GM12878 (cell line): ENCODE data around the gene H6PD. TPM values are rescaled to one million over a fixed set of nuclear protein-coding genes. Genes with fewer than 3 reads are reported as not detected.

ENCODE experiments used
- ATAC-seq: fragments of 200-7000 bp; cut with Tn5 transposase; 3 replicates; pipeline ENCODE4 v1.9.1; 2020; ENCODE audit warnings: mild to moderate bottlenecking, moderate library complexity
- BruUV-seq: library from RNA; stranded (reverse); fragments of 400-500 nt; replicated peaks from 2 replicates; lab custom pipeline; 2021; lab: Mats Ljungman, UMichigan
- CTCF ChIA-PET: fragments of 300-600 bp; sonication (Branson Sonifier 250); formaldehyde crosslinking; extraction: SDS; loops from one replicate; lab custom pipeline; 2021; ENCODE audit warnings: inconsistent platforms; lab: Yijun Ruan, JAX
- POLR2A ChIA-PET: fragments of 350-600 bp; formaldehyde crosslinking; extraction: SDS; loops from one replicate; lab custom pipeline; 2021; ENCODE audit warnings: inconsistent platforms; lab: Charles Lee
- RAD21 ChIA-PET: fragments of 300-600 bp; sonication (Branson Sonifier 250); formaldehyde crosslinking; loops from one replicate; lab custom pipeline; 2023; ENCODE audit warnings: antibody characterized with exemption; ENCODE audit not compliant: unreplicated experiment; lab: Charles Lee
- SMC1A ChIA-PET: fragments of 300-600 bp; sonication (Branson Sonifier 250); formaldehyde crosslinking; loops from one replicate; lab custom pipeline; 2023; ENCODE audit not compliant: unreplicated experiment, uncharacterized antibody; lab: Charles Lee
- DNase-seq: peaks from one replicate; pipeline ENCODE4 v3.0.0-alpha.2; 2011; ENCODE audit warnings: low read depth, low spot score
- FAIRE-seq: peaks from 3 replicates; lab custom pipeline; 2011; peaks lifted over from hg19 to GRCh38; lab: Jason Lieb, UNC
- H2AFZ ChIP-seq: 2 replicates; pipeline ENCODE4 v1.6.0; 2011; ENCODE audit warnings: low read depth, low read length, control low read depth; ENCODE audit not compliant: control insufficient read depth
- H3K27ac ChIP-seq: 2 replicates; pipeline ENCODE4 v1.5.1; 2011; ENCODE audit warnings: control low read depth; ENCODE audit not compliant: control insufficient read depth, insufficient read depth
- H3K27me3 ChIP-seq, 2 experiments: replicated peaks in 1 of 2; 2 replicates each; pipeline versions ENCODE4 v1.6.0 to v1.6.1; 2011; ENCODE audit warnings: low read length in 1 of 2; ENCODE audit not compliant: control insufficient read depth in 2 of 2, insufficient read depth in 2 of 2
- H3K36me3 ChIP-seq, 2 experiments: 2 replicates each; pipeline ENCODE4 v1.5.1; 2011; ENCODE audit warnings: low read length in 1 of 2; ENCODE audit not compliant: control insufficient read depth in 2 of 2, insufficient read depth in 2 of 2
- H3K4me1 ChIP-seq: 2 replicates; pipeline ENCODE4 v1.6.1; 2011; ENCODE audit warnings: mild to moderate bottlenecking, low read length, moderate library complexity, mixed read lengths; ENCODE audit not compliant: control insufficient read depth, insufficient read depth
- H3K4me2 ChIP-seq: 2 replicates; pipeline ENCODE4 v1.6.0; 2011; ENCODE audit warnings: control low read depth; ENCODE audit not compliant: control insufficient read depth, insufficient read depth
- H3K4me3 ChIP-seq: fragments of 200-600 bp; sonication (generic); 2 replicates; pipeline ENCODE4 v1.5.1; 2016
- H3K79me2 ChIP-seq: 2 replicates; pipeline ENCODE4 v1.6.0; 2011; ENCODE audit warnings: low read length; ENCODE audit not compliant: control insufficient read depth, insufficient read depth
- H3K9ac ChIP-seq: 2 replicates; pipeline ENCODE4 v1.8.0; 2011; ENCODE audit warnings: low read length, control low read depth, mixed read lengths; ENCODE audit not compliant: control insufficient read depth, insufficient read depth
- H3K9me3 ChIP-seq: replicated peaks from 3 replicates; pipeline ENCODE4 v1.5.1; 2011; ENCODE audit warnings: mild to moderate bottlenecking, low read length; ENCODE audit not compliant: control insufficient read depth, insufficient read depth
- H4K20me1 ChIP-seq: 2 replicates; pipeline ENCODE4 v1.6.0; 2011; ENCODE audit not compliant: control insufficient read depth, insufficient read depth
- BMI1 ChIP-seq: fragments of 450-650 bp; IDR thresholded peaks from 2 replicates; pipeline ENCODE4 v1.6.1; 2016; ENCODE audit warnings: mild to moderate bottlenecking, moderate library complexity, borderline replicate concordance
- BRCA1 ChIP-seq: IDR thresholded peaks from 2 replicates; pipeline ENCODE4 v1.6.1; 2011; ENCODE audit warnings: low read depth, low read length, improper control_type of control experiment
- KLF5 ChIP-seq: fragments of 450-650 bp; IDR thresholded peaks from 2 replicates; pipeline ENCODE4 v1.6.1; 2014; ENCODE audit warnings: mild to moderate bottlenecking; ENCODE audit not compliant: partially characterized antibody
- LARP7 ChIP-seq: fragments of 450-650 bp; IDR thresholded peaks from 2 replicates; pipeline ENCODE4 v1.6.1; 2017; ENCODE audit warnings: mild to moderate bottlenecking
- NR2C1 ChIP-seq: fragments of 450-650 bp; IDR thresholded peaks from 2 replicates; pipeline ENCODE4 v1.6.1; 2017; ENCODE audit warnings: antibody characterized with exemption, mild to moderate bottlenecking, moderate library complexity
- NR2C2 ChIP-seq: IDR thresholded peaks from 2 replicates; pipeline ENCODE4 v1.6.1; 2011; ENCODE audit warnings: borderline replicate concordance, low read depth; ENCODE audit not compliant: control insufficient read depth, insufficient read length
- NR2F1 ChIP-seq: fragments of 450-650 bp; conservative IDR thresholded peaks from 2 replicates; pipeline ENCODE4 v1.6.1; 2017; ENCODE audit warnings: mild to moderate bottlenecking
- ZNF622 ChIP-seq: fragments of 450-650 bp; IDR thresholded peaks from 2 replicates; pipeline ENCODE4 v1.6.1; 2017; ENCODE audit warnings: mild to moderate bottlenecking, inconsistent platforms
- WGBS: methylation state at CpG from one replicate; pipeline ENCODE4 v1.1.6; 2016; ENCODE audit warnings: low lambda C conversion rate; ENCODE audit not compliant: insufficient replicate concordance, insufficient coverage; ENCODE audit errors: missing lambda C conversion rate; 5-methylcytosine and 5-hydroxymethylcytosine counted together
- in situ Hi-C: fragments of 300-500 bp; cut with MboI; formaldehyde crosslinking; loops from 9 replicates; pipeline ENCODE4 v1.14.3; 2018; ENCODE audit warnings: mixed read lengths
- intact Hi-C: fragments of 100-400 bp; cut with micrococcal nuclease; formaldehyde crosslinking; loops from one replicate; pipeline ENCODE4 v1.14.2; 2022; ENCODE audit not compliant: unreplicated experiment
- polyA plus RNA-seq, 11 experiments: library from polyadenylated mRNA; depleted of rRNA in 4 of 11; unstranded in 6 of 11; stranded (reverse) in 5 of 11; fragments of >200 nt; fragmentation: Nextera tagmentation in 4 of 11; fragmentation: Illumina TruSeq in 1 of 11; extraction: Ambion mirVana in 4 of 11; extraction: Trizol in 1 of 11; gene quantifications; 1 replicate in 1 of 11; 2 replicates in 10 of 11; pipeline versions ENCODE4 v1.2.1 to v1.2.3, GENCODE V29; 2011 to 2016; ENCODE audit warnings: inconsistent platforms in 2 of 11, missing spikeins in 2 of 11, low read depth in 1 of 11
- total RNA-seq, 4 experiments: library from RNA; depleted of rRNA in 3 of 4; stranded (reverse); fragments of >200 nt in 3 of 4; fragmentation: Illumina TruSeq in 1 of 4; extraction: Trizol in 1 of 4; gene quantifications; 2 replicates each; pipeline versions ENCODE4 v1.2.1 to v1.2.3, GENCODE V29; 2013 to 2021
- TF ChIP-seq, protein P1 (sequence below): IDR thresholded peaks from 2 replicates; pipeline ENCODE4 v1.6.1; 2011; ENCODE audit warnings: borderline replicate concordance, low read depth, mild to moderate bottlenecking, moderate library complexity, low read length; ENCODE audit not compliant: insufficient read depth, poor library complexity, severe bottlenecking
- TF ChIP-seq, protein P2 (sequence below): fragments of 450-650 bp; formaldehyde crosslinking; IDR thresholded peaks from 2 replicates; pipeline ENCODE4 v1.5.0; 2022; ENCODE audit warnings: mild to moderate bottlenecking, missing genetic modification characterization

Gene H6PD
- total and polyA plus RNA-seq, 10 of the 15 experiments (the other 5 are each of a cell fraction or from before 2014, with no cell fraction given) = 1.2 to 20.7 (median 7.7) TPM

DNA sequence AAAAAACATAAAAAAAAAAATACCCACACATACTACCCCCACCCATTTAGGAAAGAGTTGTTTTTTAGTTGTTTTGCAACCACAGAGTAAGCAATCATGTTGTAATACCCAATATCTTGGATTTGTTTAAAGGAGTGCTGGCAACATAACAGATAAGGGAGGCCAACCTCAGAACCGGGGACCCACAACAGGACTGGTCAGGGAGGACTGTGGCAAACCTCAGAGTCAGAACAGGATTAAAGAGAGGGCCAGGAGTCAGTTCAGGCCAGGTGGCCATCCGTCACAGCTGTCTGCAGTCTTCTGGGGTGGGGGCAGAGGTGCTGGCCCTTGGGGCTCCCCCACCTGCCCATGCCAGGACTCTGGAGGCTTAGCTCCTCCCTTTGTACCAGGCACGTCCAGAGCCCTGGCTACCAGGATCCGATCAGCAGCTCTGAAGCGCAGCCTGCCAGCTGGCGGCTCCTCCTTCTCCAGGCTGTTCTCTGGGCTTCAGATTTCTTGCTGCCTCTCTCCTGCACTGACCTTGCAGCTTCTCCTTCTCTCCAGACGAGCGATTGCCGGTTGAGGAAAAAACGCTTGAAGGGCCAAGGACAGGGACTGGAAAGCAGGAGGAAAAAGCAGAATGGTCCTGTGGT, 7.9 kb downstream of the H6PD start:
- BruUV-seq = no TSS peak
- no peaks in the 10 kb centered on the region for H4K20me1 ChIP-seq
- H3K4me3 ChIP-seq = no peak overlapping the region
- no peak overlapping the region for H3K9ac ChIP-seq
- H3K4me2 ChIP-seq = no peak overlapping the region
- POLR2A ChIA-PET = no interaction called here
- DNase-seq (no peak), ATAC-seq (no peak), FAIRE-seq (no peak)
- SMC1A ChIA-PET = interaction anchor here (0.7 kb wide), 1 partner anchor 205 kb away, joined by 3 read pairs; no protein-coding TSS in a partner anchor
- CTCF ChIA-PET = no interaction called here
- no peaks in the 10 kb centered on the region; a peak in 1 of 4 replicates for H3K36me3 ChIP-seq
- H3K27ac ChIP-seq = no peak overlapping the region
- peaks cover 15% of the 10 kb centered on the region for H3K4me1 ChIP-seq
- 91% methylated on average over 10 of the region's 10 CpGs for WGBS
- no peak overlapping the region for H2AFZ ChIP-seq
- H3K27me3 ChIP-seq = no peaks in the 10 kb centered on the region
- in situ Hi-C loops = no loop called here
- RAD21 ChIA-PET = no interaction called here
- TF ChIP-seq NR2F1 (no peak), ZNF622 (no peak), NR2C2 (no peak)
- intact Hi-C loops = loop anchor here (5.0 kb wide), 1 partner anchor 130 kb away; no protein-coding TSS in a partner anchor
- H3K9me3 ChIP-seq = no peaks in the 10 kb centered on the region
- no peaks in the 10 kb centered on the region for H3K79me2 ChIP-seq

DNA sequence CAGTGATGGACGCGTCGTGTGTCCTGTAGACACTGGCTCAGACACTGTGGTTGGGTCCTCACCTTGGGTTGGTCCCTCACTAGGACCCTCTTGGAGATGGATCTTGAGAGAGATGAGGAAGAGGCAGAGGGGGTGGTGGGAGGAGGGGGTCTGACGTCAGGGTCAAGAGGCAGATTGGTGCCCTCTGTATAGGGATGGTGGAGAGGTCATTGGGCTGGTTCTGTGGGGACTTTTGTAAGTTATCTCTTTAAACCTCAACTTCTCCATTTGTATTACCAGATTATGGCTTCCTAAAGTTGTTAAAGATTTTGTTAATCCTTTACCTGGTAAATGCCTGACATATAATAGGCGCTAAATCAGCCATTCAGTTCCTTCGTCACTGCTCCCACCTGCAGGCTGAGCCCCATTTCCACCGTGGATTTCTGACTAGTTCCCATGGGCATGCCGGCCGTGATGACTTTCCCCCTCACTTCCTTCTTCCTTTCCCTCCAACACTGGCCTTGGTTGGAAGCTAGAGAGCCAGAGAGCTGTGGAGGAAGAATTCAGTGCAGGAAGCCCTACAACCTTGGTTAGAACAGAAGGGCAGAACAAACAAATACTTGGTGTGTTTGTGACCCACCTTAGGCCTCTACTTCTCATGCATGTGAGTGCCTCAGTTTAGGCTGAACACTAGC, 8.6 kb downstream of the H6PD start:
- SMC1A ChIA-PET = interaction anchor here (1.1 kb wide), 1 partner anchor 46 kb away, joined by 3 read pairs; no protein-coding TSS in a partner anchor
- H3K4me3 ChIP-seq = no peak overlapping the region
- no peak overlapping the region for H3K4me2 ChIP-seq
- CTCF ChIA-PET = interaction anchor here (0.5 to 1.2 kb wide), 2 partner anchors 9 to 141 kb away, joined by 3 to 4 read pairs; partner anchors contain the start of gene H6PD
- POLR2A ChIA-PET = interaction anchor here (0.5 kb wide), 1 partner anchor 380 kb away, joined by 6 read pairs; no protein-coding TSS in a partner anchor
- H3K9me3 ChIP-seq = no peaks in the 10 kb centered on the region
- H2AFZ ChIP-seq = no peak overlapping the region
- H3K4me1 ChIP-seq = peaks cover 15% of the 10 kb centered on the region
- ATAC-seq (no peak), DNase-seq (no peak), FAIRE-seq (no peak)
- BruUV-seq = no TSS peak
- RAD21 ChIA-PET = no interaction called here
- intact Hi-C loops (loop anchor here (5.0 kb wide), 1 partner anchor 131 kb away; no protein-coding TSS in a partner anchor), in situ Hi-C loops (no loop called here)
- H3K27me3 ChIP-seq = no peaks in the 10 kb centered on the region
- H3K27ac ChIP-seq = no peak overlapping the region
- no peak for TF ChIP-seq NR2C1
- TF ChIP-seq BMI1 = no peak
- TF ChIP-seq, protein P1, sequence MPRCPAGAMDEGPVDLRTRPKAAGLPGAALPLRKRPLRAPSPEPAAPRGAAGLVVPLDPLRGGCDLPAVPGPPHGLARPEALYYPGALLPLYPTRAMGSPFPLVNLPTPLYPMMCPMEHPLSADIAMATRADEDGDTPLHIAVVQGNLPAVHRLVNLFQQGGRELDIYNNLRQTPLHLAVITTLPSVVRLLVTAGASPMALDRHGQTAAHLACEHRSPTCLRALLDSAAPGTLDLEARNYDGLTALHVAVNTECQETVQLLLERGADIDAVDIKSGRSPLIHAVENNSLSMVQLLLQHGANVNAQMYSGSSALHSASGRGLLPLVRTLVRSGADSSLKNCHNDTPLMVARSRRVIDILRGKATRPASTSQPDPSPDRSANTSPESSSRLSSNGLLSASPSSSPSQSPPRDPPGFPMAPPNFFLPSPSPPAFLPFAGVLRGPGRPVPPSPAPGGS = no peak
- no peak for TF ChIP-seq LARP7
- no peak for TF ChIP-seq KLF5
- no peak for TF ChIP-seq BRCA1
- TF ChIP-seq, protein P2, sequence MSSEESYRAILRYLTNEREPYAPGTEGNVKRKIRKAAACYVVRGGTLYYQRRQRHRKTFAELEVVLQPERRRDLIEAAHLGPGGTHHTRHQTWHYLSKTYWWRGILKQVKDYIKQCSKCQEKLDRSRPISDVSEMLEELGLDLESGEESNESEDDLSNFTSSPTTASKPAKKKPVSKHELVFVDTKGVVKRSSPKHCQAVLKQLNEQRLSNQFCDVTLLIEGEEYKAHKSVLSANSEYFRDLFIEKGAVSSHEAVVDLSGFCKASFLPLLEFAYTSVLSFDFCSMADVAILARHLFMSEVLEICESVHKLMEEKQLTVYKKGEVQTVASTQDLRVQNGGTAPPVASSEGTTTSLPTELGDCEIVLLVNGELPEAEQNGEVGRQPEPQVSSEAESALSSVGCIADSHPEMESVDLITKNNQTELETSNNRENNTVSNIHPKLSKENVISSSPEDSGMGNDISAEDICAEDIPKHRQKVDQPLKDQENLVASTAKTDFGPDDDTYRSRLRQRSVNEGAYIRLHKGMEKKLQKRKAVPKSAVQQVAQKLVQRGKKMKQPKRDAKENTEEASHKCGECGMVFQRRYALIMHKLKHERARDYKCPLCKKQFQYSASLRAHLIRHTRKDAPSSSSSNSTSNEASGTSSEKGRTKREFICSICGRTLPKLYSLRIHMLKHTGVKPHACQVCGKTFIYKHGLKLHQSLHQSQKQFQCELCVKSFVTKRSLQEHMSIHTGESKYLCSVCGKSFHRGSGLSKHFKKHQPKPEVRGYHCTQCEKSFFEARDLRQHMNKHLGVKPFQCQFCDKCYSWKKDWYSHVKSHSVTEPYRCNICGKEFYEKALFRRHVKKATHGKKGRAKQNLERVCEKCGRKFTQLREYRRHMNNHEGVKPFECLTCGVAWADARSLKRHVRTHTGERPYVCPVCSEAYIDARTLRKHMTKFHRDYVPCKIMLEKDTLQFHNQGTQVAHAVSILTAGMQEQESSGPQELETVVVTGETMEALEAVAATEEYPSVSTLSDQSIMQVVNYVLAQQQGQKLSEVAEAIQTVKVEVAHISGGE = no peak
- no peaks in the 10 kb centered on the region; a peak in 1 of 4 replicates for H3K36me3 ChIP-seq
- H4K20me1 ChIP-seq = no peaks in the 10 kb centered on the region
- H3K9ac ChIP-seq = no peak overlapping the region
- 89% methylated on average over 9 of the region's 9 CpGs for WGBS
- H3K79me2 ChIP-seq = no peaks in the 10 kb centered on the region
